ENCODE measurements around the gene PPP1R1C.

DNA sequence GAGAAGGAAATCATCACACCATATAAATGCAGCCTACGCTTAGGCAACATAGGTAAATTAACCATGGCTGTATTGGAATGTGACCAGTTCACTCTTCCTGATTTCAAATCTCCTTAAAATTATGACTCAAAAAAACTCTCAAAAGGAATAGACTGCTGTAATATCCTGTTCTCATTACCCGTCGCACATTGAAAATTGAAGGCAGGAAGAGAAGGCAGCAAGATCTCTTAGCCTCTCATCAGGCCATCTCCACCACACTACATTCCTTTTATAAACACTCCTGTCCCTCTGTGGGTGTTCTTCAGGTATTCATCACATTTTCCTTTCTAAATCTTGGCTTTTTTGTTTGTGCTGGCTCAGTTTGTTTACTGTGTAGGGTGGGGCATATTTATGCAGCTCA is 83.2 kb downstream of the PPP1R1C start:
- TF ChIP-seq EZH2 (IDR thresholded peaks at IDR 0.05; ENCODE audit: borderline replicate concordance, low read length), result no peak
- TF ChIP-seq, protein P1, sequence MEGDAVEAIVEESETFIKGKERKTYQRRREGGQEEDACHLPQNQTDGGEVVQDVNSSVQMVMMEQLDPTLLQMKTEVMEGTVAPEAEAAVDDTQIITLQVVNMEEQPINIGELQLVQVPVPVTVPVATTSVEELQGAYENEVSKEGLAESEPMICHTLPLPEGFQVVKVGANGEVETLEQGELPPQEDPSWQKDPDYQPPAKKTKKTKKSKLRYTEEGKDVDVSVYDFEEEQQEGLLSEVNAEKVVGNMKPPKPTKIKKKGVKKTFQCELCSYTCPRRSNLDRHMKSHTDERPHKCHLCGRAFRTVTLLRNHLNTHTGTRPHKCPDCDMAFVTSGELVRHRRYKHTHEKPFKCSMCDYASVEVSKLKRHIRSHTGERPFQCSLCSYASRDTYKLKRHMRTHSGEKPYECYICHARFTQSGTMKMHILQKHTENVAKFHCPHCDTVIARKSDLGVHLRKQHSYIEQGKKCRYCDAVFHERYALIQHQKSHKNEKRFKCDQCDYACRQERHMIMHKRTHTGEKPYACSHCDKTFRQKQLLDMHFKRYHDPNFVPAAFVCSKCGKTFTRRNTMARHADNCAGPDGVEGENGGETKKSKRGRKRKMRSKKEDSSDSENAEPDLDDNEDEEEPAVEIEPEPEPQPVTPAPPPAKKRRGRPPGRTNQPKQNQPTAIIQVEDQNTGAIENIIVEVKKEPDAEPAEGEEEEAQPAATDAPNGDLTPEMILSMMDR (conservative IDR thresholded peaks at IDR 0.05 in 1 of 2, IDR thresholded peaks at IDR 0.05 in 1 of 2; ENCODE audit: extremely low read depth in 1 of 2, insufficient read depth in 1 of 2, low read depth in 1 of 2, low read length in 2 of 2), result no peak

Data from mammary epithelial cell (primary cell).